COLO668 (cell line): ENCODE measurements around the gene ADISSP.
A peak's percentile ranks its signal among the peaks of the same experiment; 100 is the strongest.
"Not testable (repeated sequence)": the region's sequence is repeated elsewhere in the genome, so short reads cannot be mapped to it uniquely, and the experiment has no call there.

Experiments
- DNase-seq: peaks from one replicate; lab custom pipeline; 2025; ENCODE audit not compliant: unreplicated experiment; lab: John Stamatoyannopoulos, UW

Gene ADISSP

GRCh38 chr20:3798373-3798768, 30.8 kb upstream of the ADISSP start:
- no peak for DNase-seq

- DNase-seq = peak; percentile 61
These were observed 30.2 kb upstream of the ADISSP start for GRCh38 chr20:3797592-3798372.

- DNase-seq = no peak
These were observed 29.6 kb upstream of the ADISSP start for GRCh38 chr20:3797226-3797545.

- peak; percentile 46 for DNase-seq
These were observed 29.1 kb upstream of the ADISSP start for GRCh38 chr20:3796477-3797225.

GRCh38 chr20:3795511-3796468, 28.2 kb upstream of the ADISSP start, which contains the start of gene CDC25B:
Gene CDC25B, plus strand, starts transcription at chr20:3796310. Its CDS starts 222 bp downstream, at chr20:3796532.
- DNase-seq = peak; percentile 98

GRCh38 chr20:3794701-3795420, 27.3 kb upstream of the ADISSP start:
- no peak for DNase-seq

- DNase-seq = not testable (repeated sequence)
These were observed 26.6 kb upstream of the ADISSP start for GRCh38 chr20:3794168-3794567.

- DNase-seq = not testable (repeated sequence)
These were observed 21.6 kb upstream of the ADISSP start for GRCh38 chr20:3789201-3789600.

GRCh38 chr20:3788685-3789155, 21.2 kb upstream of the ADISSP start:
- DNase-seq = peak; percentile 38

- no peak for DNase-seq
These were observed 19.9 kb upstream of the ADISSP start for GRCh38 chr20:3787324-3788014.

- DNase-seq = peak; percentile 98
These were observed 19.2 kb upstream of the ADISSP start, which contains the start of gene CENPB for GRCh38 chr20:3786665-3787323. Gene CENPB, minus strand, starts transcription at chr20:3786740. Its CDS starts 257 bp downstream, at chr20:3786483.

- peak; percentile 79 for DNase-seq
These were observed 18.6 kb upstream of the ADISSP start for GRCh38 chr20:3786126-3786484.

GRCh38 chr20:3785240-3786125, 17.9 kb upstream of the ADISSP start:
- DNase-seq = peak; percentile 70

GRCh38 chr20:3784863-3785239, 17.3 kb upstream of the ADISSP start:
- no peak for DNase-seq

- DNase-seq = peak; percentile 40
These were observed 16.8 kb upstream of the ADISSP start for GRCh38 chr20:3784216-3784853.

- no peak for DNase-seq
These were observed 16.1 kb upstream of the ADISSP start for GRCh38 chr20:3783511-3784195.

- peak; percentile 26 for DNase-seq
These were observed 15.5 kb upstream of the ADISSP start for GRCh38 chr20:3783068-3783489.
